ENCODE data around the gene ADARB1. TPM values are rescaled to one million over a fixed set of nuclear protein-coding genes. Genes with fewer than 3 reads are reported as not detected.

The ADARB1 gene
- total and polyA plus RNA-seq, 2 of the 8 experiments (the other 6 are each of a cell fraction or from before 2014, with no cell fraction given) = 4.7 to 14.9 TPM

DNA sequence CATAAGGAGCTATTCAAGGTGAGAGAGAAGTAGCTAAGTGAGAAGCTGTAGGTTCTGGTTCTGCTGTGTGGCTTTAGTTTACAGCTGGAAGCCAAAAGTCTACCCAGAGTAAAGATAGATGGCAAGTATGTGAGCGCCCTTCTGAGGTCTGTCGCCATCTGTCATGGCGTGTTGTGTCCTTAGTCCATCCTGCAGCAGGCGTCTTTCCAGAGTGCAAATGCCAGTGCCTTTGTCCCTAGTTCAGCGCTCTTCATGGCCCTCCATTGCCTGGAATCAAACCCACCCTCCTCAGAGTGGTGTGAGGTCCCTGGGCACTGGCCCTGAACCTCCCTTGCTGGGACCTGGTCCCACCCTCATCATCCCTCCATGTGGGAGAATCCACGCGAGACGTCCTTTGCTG is 96.6 kb downstream of the ADARB1 start (continued):
- TF ChIP-seq CHD7 (IDR thresholded peaks at IDR 0.05; ENCODE audit: insufficient replicate concordance, low read length) = no peak
- no peak for TF ChIP-seq SIRT6 (IDR thresholded peaks at IDR 0.05; ENCODE audit: low read length)
- no peak for TF ChIP-seq RXRA (IDR thresholded peaks at IDR 0.05; ENCODE audit: insufficient read depth, low read depth, low read length)
- TF ChIP-seq CBX8 (IDR thresholded peaks at IDR 0.05; ENCODE audit: borderline replicate concordance, low read depth, low read length) = no peak
- TF ChIP-seq HDAC2 (IDR thresholded peaks at IDR 0.05; ENCODE audit: borderline replicate concordance in 1 of 2, low read depth in 2 of 2, low read length in 2 of 2) = no peak
- no peak for TF ChIP-seq ASH2L (IDR thresholded peaks at IDR 0.05; ENCODE audit: low read length)
- no peak for TF ChIP-seq SP1 (IDR thresholded peaks at IDR 0.05; ENCODE audit: low read depth, low read length)
- no peak for TF ChIP-seq JUND (IDR thresholded peaks at IDR 0.05; ENCODE audit: low read length)
- no peak for TF ChIP-seq RAD21 (IDR thresholded peaks at IDR 0.05 in 1 of 2, conservative IDR thresholded peaks at IDR 0.05 in 1 of 2; ENCODE audit: low read depth in 2 of 2, low read length in 2 of 2)
- TF ChIP-seq CBX5 (IDR thresholded peaks at IDR 0.05; ENCODE audit: low read depth, low read length) = no peak
- no peak for TF ChIP-seq SP2 (IDR thresholded peaks at IDR 0.05; ENCODE audit: low read length)

Data from H1 (cell line).